HCT116 (cell line): ENCODE results near the gene AGAP5. TPM values are rescaled to one million over a fixed set of nuclear protein-coding genes. Genes with fewer than 3 reads are reported as not detected.

ENCODE experiments used
- ATAC-seq: fragments of 200-7000 bp; cut with Tn5 transposase; 2 replicates; pipeline ENCODE4 v1.9.1; 2020; ENCODE audit warnings: mild to moderate bottlenecking, moderate library complexity
- BruUV-seq: library from RNA; stranded (reverse); fragments of 400-500 nt; replicated peaks from 2 replicates; lab custom pipeline; 2021; lab: Mats Ljungman, UMichigan
- CTCF ChIA-PET: fragments of 300-600 bp; sonication (Branson Sonifier 250); formaldehyde crosslinking; loops from one replicate; lab custom pipeline; 2021; ENCODE audit warnings: antibody characterized with exemption; lab: Charles Lee
- POLR2A ChIA-PET: fragments of 300-600, 350-600 bp; sonication (Branson Sonifier 250); formaldehyde crosslinking; loops from one replicate; lab custom pipeline; 2021; ENCODE audit warnings: antibody characterized with exemption; lab: Charles Lee
- RAD21 ChIA-PET, 2 experiments: fragments of 300-600 bp; sonication (Branson Sonifier 250); formaldehyde crosslinking; loops; one replicate each; lab custom pipeline; 2023; ENCODE audit warnings: low total read pairs in 2 of 2; ENCODE audit not compliant: uncharacterized antibody in 2 of 2, unreplicated experiment in 2 of 2, low non-redundant PET in 1 of 2; lab: Charles Lee
- DNase-seq: peaks from one replicate; pipeline ENCODE4 v3.0.0-alpha.2; 2010; ENCODE audit warnings: low read depth, low spot score
- H2AFZ ChIP-seq: fragments of 200-600 bp; shearing (Covaris generic), sonication (generic); 2 replicates; pipeline ENCODE4 v1.6.1; 2017; ENCODE audit warnings: low read depth, mixed run types, mixed read lengths, antibody characterized with exemption, low read length; ENCODE audit not compliant: poor library complexity, severe bottlenecking
- H3K27ac ChIP-seq: 2 replicates; pipeline ENCODE4 v1.5.1; 2012; ENCODE audit warnings: low read depth, low read length
- H3K27me3 ChIP-seq: fragments of 200-600 bp; sonication (generic); 2 replicates; pipeline ENCODE4 v1.6.1; 2016; ENCODE audit warnings: mixed run types, low read length, mixed read lengths; ENCODE audit not compliant: insufficient read depth
- H3K36me3 ChIP-seq, 2 experiments: fragments of 200-500 bp in 1 of 2; fragments of 200-600 bp in 1 of 2; sonication (Bioruptor generic) in 1 of 2; sonication (generic) in 1 of 2; 2 replicates each; pipeline versions ENCODE4 v1.5.1 to v1.6.1; 2014 to 2016; ENCODE audit warnings: low read length in 2 of 2, inconsistent platforms in 1 of 2, mixed read lengths in 1 of 2, mixed run types in 1 of 2; ENCODE audit not compliant: insufficient read depth in 2 of 2, control insufficient read depth in 1 of 2
- H3K4me1 ChIP-seq, 2 experiments: fragments of 200-600 bp in 1 of 2; sonication (generic) in 1 of 2; 2 replicates each; pipeline versions ENCODE4 v1.5.1 to v1.6.1; 2012 to 2017; ENCODE audit warnings: low read length in 2 of 2, inconsistent platforms in 1 of 2, mild to moderate bottlenecking in 1 of 2, mixed read lengths in 1 of 2, mixed run types in 1 of 2, moderate library complexity in 1 of 2; ENCODE audit not compliant: insufficient read depth in 2 of 2, control insufficient read depth in 1 of 2
- H3K4me2 ChIP-seq: fragments of 200-600 bp; sonication (generic); 2 replicates; pipeline ENCODE4 v1.6.1; 2017; ENCODE audit warnings: mixed run types, low read length, mixed read lengths
- H3K4me3 ChIP-seq, 2 experiments: fragments of 200-600 bp in 1 of 2; sonication (generic) in 1 of 2; replicated peaks in 1 of 2; 2 replicates each; pipeline ENCODE4 v1.5.1; 2011 to 2016; ENCODE audit warnings: low read length in 2 of 2, control low read depth in 1 of 2, low read depth in 1 of 2, mild to moderate bottlenecking in 1 of 2, mixed read lengths in 1 of 2, mixed run types in 1 of 2
- H3K79me2 ChIP-seq: fragments of 200-600 bp; sonication (generic); 2 replicates; pipeline ENCODE4 v1.6.1; 2017; ENCODE audit warnings: mild to moderate bottlenecking, mixed run types, low read length, moderate library complexity, mixed read lengths; ENCODE audit not compliant: insufficient read depth
- H3K9ac ChIP-seq: fragments of 200-600 bp; sonication (generic); 2 replicates; pipeline ENCODE4 v1.6.1; 2016; ENCODE audit warnings: low read length, mixed read lengths
- H3K9me2 ChIP-seq: fragments of 200-600 bp; sonication (generic), shearing (Covaris generic); 2 replicates; pipeline ENCODE4 v1.6.1; 2017; ENCODE audit warnings: mixed run types, mild to moderate bottlenecking, moderate library complexity; ENCODE audit not compliant: insufficient read depth
- H3K9me3 ChIP-seq, 2 experiments: fragments of 200-500 bp in 1 of 2; fragments of 200-600 bp in 1 of 2; sonication (Bioruptor generic) in 1 of 2; sonication (generic) in 1 of 2; 2 replicates each; pipeline ENCODE4 v1.6.1; 2014 to 2017; ENCODE audit warnings: low read length in 2 of 2, mixed read lengths in 2 of 2, inconsistent platforms in 1 of 2, low read depth in 1 of 2, mild to moderate bottlenecking in 1 of 2, mixed run types in 1 of 2, moderate library complexity in 1 of 2; ENCODE audit not compliant: control insufficient read depth in 1 of 2, insufficient read depth in 1 of 2
- H4K20me1 ChIP-seq: fragments of 200-600 bp; sonication (generic), shearing (Covaris generic); 2 replicates; pipeline ENCODE4 v1.6.1; 2017; ENCODE audit warnings: mixed run types, mild to moderate bottlenecking, moderate library complexity; ENCODE audit not compliant: insufficient read depth
- CBX3 ChIP-seq: IDR thresholded peaks from 2 replicates; pipeline ENCODE4 v1.6.1; 2012; ENCODE audit warnings: low read depth
- CEBPB ChIP-seq: IDR thresholded peaks from 2 replicates; pipeline ENCODE4 v1.6.1; 2012; ENCODE audit warnings: low read depth
- EGR1 ChIP-seq: IDR thresholded peaks from 2 replicates; pipeline ENCODE4 v1.6.1; 2012; ENCODE audit warnings: low read depth
- ELF1 ChIP-seq: IDR thresholded peaks from 2 replicates; pipeline ENCODE4 v1.6.1; 2012; ENCODE audit warnings: low read depth, borderline replicate concordance
- EZH2 ChIP-seq: fragments of 200-600 bp; sonication (generic); IDR thresholded peaks from 2 replicates; pipeline ENCODE4 v1.6.1; 2017; ENCODE audit warnings: antibody characterized with exemption, mixed run types
- FOSL1 ChIP-seq: IDR thresholded peaks from 2 replicates; pipeline ENCODE4 v1.6.1; 2012; ENCODE audit warnings: low read depth
- JUND ChIP-seq: IDR thresholded peaks from 2 replicates; pipeline ENCODE4 v1.6.1; 2012
- POLR2A ChIP-seq: IDR thresholded peaks from 2 replicates; pipeline ENCODE4 v1.7.0; 2011; ENCODE audit warnings: borderline replicate concordance; ENCODE audit not compliant: insufficient read depth, insufficient read length; ENCODE audit errors: extremely low read depth
- RAD21 ChIP-seq: IDR thresholded peaks from 2 replicates; pipeline ENCODE4 v1.6.1; 2012; ENCODE audit warnings: low read depth, mild to moderate bottlenecking
- SP1 ChIP-seq: IDR thresholded peaks from 2 replicates; pipeline ENCODE4 v1.6.1; 2012; ENCODE audit warnings: low read depth
- TCF7L2 ChIP-seq: IDR thresholded peaks from 2 replicates; pipeline ENCODE4 v1.7.0; 2011; ENCODE audit warnings: borderline replicate concordance, inconsistent platforms; ENCODE audit not compliant: insufficient read depth, insufficient read length; ENCODE audit errors: extremely low read depth
- intact Hi-C: fragments of 100-400 bp; cut with micrococcal nuclease; formaldehyde crosslinking; loops from 2 replicates; pipeline ENCODE4 v1.10.0; 2022
- total RNA-seq: library from RNA; stranded (reverse); gene quantifications from one replicate; pipeline ENCODE4 v1.2.1, GENCODE V29; 2021; ENCODE audit not compliant: unreplicated experiment
- TF ChIP-seq, protein P1 (sequence below): IDR thresholded peaks from 2 replicates; pipeline ENCODE4 v1.6.1; 2012
- TF ChIP-seq, protein P2 (sequence below): IDR thresholded peaks from 2 replicates; pipeline ENCODE4 v1.6.1; 2011; ENCODE audit warnings: mild to moderate bottlenecking, low read length, moderate library complexity; ENCODE audit not compliant: insufficient replicate concordance; ENCODE audit errors: extremely low read depth

The AGAP5 gene
- total RNA-seq, 1 experiment from 2014 or later = 7.5 TPM

DNA sequence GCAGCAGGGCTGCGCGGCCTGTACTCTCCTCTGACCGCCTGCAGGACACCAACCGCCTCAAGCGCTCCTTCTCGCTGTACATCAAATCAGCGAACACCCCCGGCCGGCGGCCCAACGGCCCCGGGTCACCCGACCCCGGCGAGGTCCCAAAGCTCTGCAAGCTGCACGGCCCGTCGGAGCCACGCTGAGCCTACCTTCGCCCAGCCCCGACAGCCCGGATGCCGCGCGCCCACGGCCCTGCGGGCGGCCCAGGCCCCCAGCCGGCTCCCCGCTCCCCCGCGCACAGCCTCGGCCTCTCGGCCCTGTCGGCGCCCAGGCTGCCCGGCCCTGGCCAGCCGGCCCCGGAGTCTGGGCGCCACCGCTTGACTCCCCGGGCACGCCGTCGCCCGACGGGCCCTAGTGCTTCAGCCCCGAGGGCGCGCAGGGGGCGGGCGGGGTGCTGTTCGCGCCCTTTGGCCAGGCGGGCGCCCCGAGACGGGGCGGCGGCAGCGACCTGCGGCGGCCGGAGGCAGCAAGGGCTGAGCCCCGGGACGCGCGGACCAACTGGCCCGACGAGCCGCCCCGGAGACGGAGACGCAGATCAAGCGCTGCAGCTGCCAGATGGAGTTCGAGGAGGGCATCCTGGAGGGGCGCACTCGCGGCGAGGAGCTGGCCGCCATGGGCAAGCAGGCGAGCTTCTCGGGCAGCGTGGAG, 35.2 kb upstream of the AGAP5 start:
- peaks cover 0 to 6% of the 10 kb centered on the region in 2 experiments; a peak in 2 of 4 replicates for H3K4me1 ChIP-seq
- TF ChIP-seq FOSL1 (no peak), RAD21 (no peak), CBX3 (no peak), ELF1 (no peak), SP1 (no peak), POLR2A (no peak), EGR1 (no peak), JUND (no peak), CEBPB (no peak), TCF7L2 (no peak), EZH2 (no peak)
- TF ChIP-seq, protein P1, sequence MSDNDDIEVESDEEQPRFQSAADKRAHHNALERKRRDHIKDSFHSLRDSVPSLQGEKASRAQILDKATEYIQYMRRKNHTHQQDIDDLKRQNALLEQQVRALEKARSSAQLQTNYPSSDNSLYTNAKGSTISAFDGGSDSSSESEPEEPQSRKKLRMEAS = no peak
- TF ChIP-seq, protein P2, sequence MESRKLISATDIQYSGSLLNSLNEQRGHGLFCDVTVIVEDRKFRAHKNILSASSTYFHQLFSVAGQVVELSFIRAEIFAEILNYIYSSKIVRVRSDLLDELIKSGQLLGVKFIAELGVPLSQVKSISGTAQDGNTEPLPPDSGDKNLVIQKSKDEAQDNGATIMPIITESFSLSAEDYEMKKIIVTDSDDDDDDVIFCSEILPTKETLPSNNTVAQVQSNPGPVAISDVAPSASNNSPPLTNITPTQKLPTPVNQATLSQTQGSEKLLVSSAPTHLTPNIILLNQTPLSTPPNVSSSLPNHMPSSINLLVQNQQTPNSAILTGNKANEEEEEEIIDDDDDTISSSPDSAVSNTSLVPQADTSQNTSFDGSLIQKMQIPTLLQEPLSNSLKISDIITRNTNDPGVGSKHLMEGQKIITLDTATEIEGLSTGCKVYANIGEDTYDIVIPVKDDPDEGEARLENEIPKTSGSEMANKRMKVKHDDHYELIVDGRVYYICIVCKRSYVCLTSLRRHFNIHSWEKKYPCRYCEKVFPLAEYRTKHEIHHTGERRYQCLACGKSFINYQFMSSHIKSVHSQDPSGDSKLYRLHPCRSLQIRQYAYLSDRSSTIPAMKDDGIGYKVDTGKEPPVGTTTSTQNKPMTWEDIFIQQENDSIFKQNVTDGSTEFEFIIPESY = no peak
- POLR2A ChIA-PET = interaction anchor here (0.6 kb wide), 1 partner anchor 151 kb away, joined by 3 read pairs; no protein-coding TSS in a partner anchor

More for the DNA sequence above, 35.2 kb upstream of the AGAP5 start:
- BruUV-seq = no TSS peak
- ChIA-PET CTCF (no interaction called here), RAD21 (no interaction called here)
- Histone ChIP-seq H4K20me1 (no peaks in the 10 kb centered on the region), H3K4me3 (no peak overlapping the region), H3K27me3 (no peaks in the 10 kb centered on the region), H3K36me3 (no peaks in the 10 kb centered on the region; a peak in 1 of 4 replicates), H3K79me2 (peaks cover 23% of the 10 kb centered on the region), H3K4me2 (no peak overlapping the region), H3K27ac (no peak overlapping the region), H3K9ac (no peak overlapping the region), H2AFZ (no peak overlapping the region), H3K9me2 (no peaks in the 10 kb centered on the region), H3K9me3 (no peaks in the 10 kb centered on the region)
- intact Hi-C loops = no loop called here
- no peak for ATAC-seq
- no peak for DNase-seq
